HG03103 (cell line): ENCODE measurements around the gene BRD3.
"Not testable (repeated sequence)": the region's sequence is repeated elsewhere in the genome, so short reads cannot be mapped to it uniquely, and the experiment has no call there.

Experiments used
- ATAC-seq: cut with Tn5 transposase; IDR thresholded peaks from one replicate; pipeline ENCODE4 v1.9.1; 2021; ENCODE audit warnings: low read depth; ENCODE audit not compliant: unreplicated experiment

BRD3 gene

GRCh38 chr9:133995012-133995896 is 72.6 kb downstream of the BRD3 start:
- ATAC-seq: no peak

- no peak for ATAC-seq
Observed at GRCh38 chr9:133994353-133995011, 73.3 kb downstream of the BRD3 start.

- ATAC-seq: no peak
Observed at GRCh38 chr9:133993635-133994253, 74.1 kb downstream of the BRD3 start.

- ATAC-seq: peak; percentile 43
Observed at GRCh38 chr9:133992780-133993634, 74.8 kb downstream of the BRD3 start.

- ATAC-seq: peak; percentile 36
Observed at GRCh38 chr9:133991964-133992779, 75.7 kb downstream of the BRD3 start, which contains the start of gene VAV2. Gene VAV2 (minus strand): TSS chr9:133992324. CDS start chr9:133992278, 46 bp downstream.

- peak; percentile 4 for ATAC-seq
Observed at GRCh38 chr9:133991214-133991921, 76.5 kb downstream of the BRD3 start.

GRCh38 chr9:133990366-133991213 is 77.2 kb downstream of the BRD3 start:
- ATAC-seq: no peak

GRCh38 chr9:133989625-133990365 is 78.0 kb downstream of the BRD3 start:
- ATAC-seq: no peak

GRCh38 chr9:133988771-133989170 is 79.1 kb downstream of the BRD3 start:
- ATAC-seq: not testable (repeated sequence)

- no peak for ATAC-seq
Observed at GRCh38 chr9:133987946-133988665, 79.7 kb downstream of the BRD3 start.

GRCh38 chr9:133987446-133987788 is 80.4 kb downstream of the BRD3 start:
- ATAC-seq: no peak

GRCh38 chr9:133986774-133987445 is 80.9 kb downstream of the BRD3 start:
- no peak for ATAC-seq

- no peak for ATAC-seq
Observed at GRCh38 chr9:133986061-133986460, 81.8 kb downstream of the BRD3 start.

GRCh38 chr9:133982971-133983720 is 84.7 kb downstream of the BRD3 start:
- no peak for ATAC-seq

- ATAC-seq: no peak
Observed at GRCh38 chr9:133981958-133982681, 85.7 kb downstream of the BRD3 start.
